NCI-H1417 (cell line): Measurements from ENCODE around the gene POLR2I.
"Not testable (repeated sequence)": the region's sequence is repeated elsewhere in the genome, so short reads cannot be mapped to it uniquely, and the experiment has no call there.

ENCODE experiments used
- DNase-seq, 3 experiments: peaks; one replicate each; lab custom pipeline; 2025; lab: John Stamatoyannopoulos, UW

POLR2I gene

DNA sequence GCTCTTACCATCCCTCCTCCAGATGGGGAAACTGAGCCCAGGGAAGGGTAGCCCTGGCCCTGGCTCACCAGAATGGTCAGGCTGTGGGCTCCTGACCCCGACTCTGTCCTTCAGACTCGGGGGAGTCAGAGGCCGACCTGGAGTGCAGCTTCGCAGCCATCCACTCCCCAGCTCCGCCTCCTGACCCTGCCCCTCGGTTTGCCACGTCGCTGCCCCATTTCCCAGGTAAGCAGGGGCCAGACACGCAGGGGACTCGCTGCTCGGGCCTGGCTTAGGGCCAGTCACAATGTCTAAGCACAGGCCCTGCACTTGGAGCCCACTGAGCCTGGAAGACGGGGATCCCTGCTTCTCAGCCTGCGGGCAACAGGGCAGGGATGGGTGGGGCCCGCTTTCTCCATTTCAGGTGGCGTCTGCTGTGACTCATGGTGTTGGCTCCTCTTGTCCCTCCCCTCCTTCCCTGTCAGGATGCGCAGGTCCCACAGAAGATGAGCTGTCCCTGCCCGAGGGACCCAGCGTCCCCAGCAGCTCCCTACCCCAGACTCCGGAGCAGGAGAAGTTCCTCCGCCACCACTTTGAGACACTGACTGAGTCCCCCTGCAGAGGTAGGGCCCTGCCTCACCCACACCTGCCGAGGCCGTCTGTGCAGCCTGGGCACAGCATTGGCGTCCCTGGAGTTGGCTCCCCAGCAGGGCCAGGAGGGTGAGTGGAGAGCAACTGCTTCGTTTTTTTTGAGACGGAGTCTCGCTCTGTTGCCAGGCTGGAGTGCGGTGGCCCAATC lies 12.9 kb downstream of the POLR2I start:
- DNase-seq = no peak

DNA sequence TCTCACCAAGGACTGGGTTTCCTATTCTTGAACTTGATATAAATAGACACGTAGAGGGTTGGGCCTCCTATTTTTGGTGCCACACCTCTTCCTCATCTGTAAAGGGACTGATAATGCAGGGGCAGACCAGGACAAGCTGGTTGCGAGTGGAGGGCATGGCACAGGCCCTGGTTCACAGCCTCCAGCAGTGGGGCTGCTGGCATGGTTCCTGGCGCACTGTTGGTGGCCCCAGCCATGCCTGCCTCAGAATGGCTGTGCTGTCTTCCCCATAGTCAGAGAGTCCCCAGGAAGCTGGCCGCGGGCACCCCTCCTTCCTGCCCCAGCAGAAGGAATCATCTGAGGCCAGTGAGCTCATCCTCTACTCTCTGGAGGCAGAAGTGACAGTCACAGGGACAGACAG lies 14.2 kb downstream of the POLR2I start:
- DNase-seq = no peak

DNA sequence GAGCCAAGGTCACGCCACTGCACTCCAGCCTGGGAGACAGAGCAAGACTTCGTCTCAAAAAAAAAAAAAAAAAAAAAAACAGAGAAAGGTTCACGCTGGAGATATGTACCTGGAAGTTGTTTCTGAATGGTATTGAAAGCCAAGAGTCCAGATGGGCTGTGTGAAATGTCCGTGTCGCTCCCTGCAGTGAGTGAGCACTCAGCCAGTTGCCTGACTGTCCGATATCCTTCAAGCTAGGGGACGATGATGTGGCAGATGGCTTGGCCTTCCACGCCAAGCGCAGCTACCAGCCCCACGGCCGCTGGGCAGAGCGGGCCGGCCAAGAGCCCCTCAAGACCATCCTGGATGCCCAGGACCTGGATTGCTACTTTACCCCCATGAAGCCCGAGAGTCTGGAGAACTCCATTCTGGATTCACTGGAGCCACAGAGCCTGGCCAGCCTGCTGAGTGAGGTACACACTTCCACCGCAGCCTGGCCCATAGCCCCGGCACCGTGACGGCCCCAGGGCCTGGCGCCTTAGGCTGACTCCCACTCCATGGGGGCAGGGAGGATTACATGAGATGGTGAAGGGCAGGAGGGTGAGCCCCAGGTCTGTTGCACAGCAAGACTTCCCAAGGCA lies 15.4 kb downstream of the POLR2I start:
- DNase-seq = no peak

DNA sequence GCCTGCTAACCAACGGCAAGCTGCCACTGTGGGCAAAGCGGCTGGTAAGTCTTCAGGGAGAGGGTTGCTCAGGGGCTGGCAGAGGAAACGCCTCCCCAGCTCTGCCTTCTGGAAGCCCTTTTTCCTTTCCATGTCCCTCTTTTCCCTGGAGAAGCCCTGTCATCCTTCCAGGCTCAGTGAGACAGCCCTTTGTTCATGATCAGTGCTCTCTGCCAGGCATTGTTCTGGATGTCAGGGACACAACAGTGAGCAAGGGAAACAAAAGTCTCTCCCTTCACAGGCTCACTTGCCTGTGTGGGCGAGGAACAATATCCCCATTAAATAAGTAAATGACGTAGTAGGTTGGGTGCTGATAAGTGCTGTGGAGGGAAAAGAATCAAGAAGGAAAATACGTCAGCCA lies 17.6 kb downstream of the POLR2I start:
- DNase-seq = no peak

DNA sequence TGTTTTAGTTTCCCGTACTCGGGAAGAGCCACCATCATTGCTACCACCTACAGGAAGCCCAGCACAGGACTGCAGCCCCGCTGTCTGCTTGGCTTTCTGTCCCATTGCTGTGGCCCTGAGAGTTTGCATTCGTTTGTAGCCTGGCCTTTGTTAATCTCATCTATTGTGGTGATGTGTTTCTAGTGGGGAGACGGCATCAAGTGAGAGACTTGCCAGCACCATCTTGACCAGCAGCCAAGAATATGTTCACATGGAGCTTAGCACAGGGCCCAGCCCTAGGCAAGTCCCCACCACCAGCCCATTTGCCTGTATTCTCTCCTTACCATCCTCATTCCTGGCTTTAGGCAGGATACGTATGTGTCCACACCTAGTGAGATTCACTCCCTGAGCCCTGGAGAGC lies 21.0 kb downstream of the POLR2I start:
- no peak for DNase-seq

DNA sequence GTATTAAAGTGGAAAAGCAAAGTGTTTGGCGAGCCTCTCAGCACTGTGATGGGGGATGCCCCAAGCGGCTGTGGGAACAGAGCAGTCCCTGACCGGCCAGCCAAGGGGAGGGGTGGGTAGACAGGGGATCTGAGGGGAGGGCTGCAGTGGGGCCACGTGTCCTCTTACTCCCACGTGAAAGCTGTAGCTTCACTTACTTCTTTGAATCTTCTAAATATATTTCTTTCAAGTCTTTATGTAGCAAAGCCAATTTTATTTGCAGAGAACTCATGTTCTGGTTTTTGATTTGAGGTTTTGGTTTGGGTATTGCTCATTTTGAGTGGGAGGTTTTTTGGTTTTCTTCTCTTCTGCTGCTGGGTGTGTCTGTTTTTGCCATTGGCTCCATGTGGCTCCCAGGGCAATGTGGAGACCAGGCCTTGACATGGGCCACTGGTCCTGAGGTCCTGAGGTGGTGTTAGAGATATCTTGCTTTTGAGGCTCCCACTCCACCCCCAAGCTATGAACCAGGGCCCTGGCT lies 21.5 kb downstream of the POLR2I start:
- DNase-seq = no peak

DNA sequence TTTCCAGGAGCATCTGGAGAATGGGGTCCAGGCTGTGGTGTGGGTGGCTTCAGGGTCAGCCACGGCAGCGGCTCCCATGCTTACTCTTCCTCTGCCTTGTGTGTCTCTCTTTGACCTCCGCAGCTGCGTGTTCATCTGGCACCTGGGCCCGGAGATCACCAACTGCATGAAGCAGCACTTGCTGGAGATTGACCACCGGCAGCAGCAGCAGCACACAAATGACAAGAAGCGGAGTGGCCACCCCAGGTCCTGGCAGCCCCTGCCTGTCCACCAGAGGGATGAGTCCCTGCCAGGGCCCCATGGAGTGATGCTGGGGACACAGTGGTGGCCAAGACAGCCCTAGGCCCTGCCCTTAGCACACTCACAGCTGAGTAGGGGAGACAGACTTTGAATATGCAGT lies 22.1 kb downstream of the POLR2I start:
- no peak for DNase-seq

DNA sequence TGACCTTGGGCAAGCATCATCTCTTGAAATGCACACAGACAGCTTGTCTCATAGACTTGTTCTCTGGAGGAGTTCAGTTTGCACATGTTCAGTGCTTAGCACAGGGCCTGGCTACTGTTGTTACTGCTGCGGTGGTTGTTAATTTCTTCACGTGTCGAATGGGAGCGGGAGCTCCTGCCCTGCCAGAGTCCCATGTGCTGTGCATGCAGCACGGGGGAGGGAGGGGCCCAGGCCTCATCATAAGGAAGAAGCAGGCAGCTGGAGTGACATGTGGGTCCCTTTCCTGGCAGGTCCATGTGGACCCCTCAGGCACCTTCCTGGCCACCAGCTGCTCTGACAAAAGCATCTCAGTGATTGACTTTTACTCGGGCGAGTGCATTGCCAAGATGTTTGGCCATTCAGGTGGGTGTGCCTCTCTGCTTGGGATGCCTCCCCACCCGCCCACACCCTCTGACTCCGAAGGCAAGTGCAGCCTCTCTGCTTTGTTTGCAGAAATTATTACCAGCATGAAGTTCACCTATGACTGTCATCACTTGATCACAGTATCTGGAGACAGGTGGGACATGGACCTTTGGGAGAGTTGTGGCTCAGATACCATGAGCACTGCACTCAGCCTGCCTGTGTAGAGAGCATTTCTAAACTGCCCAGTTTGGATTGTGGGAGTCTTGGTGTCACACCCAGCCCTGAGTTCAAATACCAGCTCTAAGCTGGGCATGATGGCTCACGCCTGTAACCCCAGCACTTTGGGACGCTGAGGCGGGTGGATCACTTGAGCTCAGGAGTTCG lies 23.6 kb downstream of the POLR2I start:
- no peak for DNase-seq

DNA sequence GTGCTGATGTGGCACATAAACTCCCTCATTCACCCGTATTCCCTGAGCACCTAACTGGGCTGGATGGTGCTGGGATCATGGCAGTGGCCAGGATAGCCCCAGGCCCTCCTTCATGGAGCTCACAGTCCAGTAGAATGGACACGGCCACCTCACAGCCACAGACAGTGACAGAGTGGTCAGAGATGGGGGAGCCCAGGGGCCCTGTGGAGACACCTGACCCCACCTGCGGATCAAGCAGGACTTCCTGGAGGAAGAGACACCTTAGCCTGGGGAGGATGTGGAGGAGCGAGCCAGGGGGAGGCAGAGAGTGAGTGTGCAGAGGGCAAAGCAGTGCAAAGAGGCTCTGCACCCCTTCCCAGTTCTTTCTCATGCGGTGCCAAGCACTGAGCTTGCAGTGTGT lies 24.8 kb downstream of the POLR2I start:
- no peak for DNase-seq

DNA sequence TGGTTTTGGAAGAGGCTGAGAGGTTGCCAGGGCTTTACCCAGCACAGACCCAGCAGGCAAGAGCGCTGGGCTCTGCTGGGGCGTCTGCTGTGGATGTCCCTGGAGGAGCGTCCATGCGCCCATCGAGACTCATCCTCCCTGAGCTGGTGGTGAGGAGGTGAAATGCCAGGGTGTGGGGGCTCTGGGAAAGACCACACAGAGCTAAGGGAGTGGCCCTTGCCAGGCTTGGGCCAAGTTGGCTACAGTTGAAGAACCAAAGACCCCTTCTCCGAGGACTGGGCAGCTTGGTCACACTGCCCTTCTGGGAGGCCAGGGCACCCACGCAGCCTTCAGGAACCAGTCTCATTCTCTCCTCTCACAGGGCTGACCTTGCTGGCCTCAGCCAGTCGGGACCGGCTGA lies 28.3 kb downstream of the POLR2I start:
- DNase-seq = no peak

DNA sequence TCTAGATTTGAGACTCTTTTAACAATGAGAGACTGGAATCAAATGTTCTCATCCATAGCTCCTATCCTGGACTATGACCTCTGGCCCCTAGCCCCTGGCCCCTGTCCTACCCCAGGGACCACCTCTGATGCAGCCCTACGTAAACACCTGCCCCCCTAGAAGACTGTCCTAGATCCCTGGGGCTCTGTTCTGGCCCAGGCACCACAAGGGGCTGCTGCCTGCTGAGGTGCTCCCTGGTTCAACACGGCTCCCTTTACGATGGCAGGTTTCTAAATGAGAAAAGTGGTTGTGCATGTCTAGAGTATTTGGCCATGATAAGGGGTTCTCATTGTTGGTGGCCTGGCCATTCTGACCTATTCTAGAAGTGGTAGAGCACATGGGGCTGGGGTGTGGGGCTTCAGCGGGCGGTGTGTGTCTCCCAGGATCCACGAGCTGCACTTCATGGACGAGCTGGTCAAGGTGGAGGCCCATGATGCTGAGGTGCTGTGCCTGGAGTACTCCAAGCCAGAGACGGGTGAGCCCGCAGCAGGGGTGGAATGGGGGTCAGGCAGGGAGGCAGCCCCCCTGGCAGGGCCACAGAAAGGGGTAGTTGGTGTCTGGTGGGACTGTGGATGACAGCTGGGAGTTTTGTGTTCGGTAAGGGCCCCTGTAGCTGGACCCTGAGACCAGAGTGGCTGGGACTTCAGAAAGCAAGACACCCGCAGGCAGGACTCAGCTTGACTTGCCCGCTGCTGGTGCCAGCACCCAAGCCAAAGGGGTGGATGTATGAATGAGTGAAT lies 30.3 kb downstream of the POLR2I start:
- no peak for DNase-seq

DNA sequence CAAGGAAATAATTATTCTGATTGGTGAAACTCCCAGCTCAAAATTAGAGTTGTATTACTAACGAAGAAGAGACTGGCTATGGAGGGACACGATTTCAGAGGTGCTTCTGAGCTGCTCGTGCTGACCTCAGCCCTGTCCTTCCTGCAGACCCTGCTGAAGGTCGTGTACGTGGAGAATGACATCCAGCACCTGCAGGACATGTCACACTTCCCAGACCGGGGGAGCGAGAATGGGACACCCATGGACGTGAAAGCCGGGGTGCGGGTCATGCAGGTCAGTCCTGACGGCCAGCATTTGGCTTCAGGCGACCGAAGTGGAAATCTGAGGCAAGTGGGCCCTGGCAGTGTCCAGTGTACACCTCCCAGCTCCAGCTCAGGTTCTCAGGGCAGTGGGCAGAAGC lies 31.8 kb downstream of the POLR2I start:
- no peak for DNase-seq

DNA sequence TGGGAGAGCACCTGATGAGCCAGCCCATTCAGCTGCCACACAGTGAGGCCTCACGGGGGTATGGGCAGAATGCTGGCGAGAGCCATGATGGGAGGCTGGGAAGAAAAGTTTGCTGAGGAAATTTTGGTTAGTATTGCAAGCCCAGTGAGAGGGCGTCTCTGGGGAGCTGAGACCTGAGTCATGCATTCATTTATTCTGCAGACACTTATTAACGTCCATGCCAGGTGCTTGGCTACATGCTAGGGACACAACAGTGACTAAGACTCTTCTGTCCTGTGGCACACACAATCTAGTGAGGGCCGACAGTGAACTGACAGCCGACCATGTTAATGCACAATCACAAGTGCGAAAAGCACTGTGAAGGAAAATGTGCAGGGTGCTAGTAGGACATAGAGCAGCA lies 32.8 kb downstream of the POLR2I start:
- DNase-seq = no peak

DNA sequence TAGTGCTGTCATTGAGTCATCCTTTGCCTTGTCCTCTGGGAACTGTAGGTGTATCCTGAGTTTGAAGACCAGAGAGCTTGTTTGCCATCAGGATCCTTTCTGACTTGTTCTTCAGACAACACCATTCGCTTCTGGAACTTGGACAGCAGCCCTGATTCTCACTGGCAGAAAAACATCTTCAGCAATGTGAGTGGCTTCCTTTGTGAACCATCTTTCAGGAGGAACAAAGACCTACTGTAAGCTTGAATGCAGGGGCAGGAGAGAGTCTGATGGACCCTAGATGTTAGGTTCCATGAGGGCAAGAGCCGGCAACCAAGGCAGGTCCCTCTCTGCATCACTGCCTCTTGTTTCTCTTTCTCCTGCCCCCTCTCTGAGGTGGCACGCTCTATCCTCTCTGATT lies 33.3 kb downstream of the POLR2I start:
- no peak for DNase-seq

DNA sequence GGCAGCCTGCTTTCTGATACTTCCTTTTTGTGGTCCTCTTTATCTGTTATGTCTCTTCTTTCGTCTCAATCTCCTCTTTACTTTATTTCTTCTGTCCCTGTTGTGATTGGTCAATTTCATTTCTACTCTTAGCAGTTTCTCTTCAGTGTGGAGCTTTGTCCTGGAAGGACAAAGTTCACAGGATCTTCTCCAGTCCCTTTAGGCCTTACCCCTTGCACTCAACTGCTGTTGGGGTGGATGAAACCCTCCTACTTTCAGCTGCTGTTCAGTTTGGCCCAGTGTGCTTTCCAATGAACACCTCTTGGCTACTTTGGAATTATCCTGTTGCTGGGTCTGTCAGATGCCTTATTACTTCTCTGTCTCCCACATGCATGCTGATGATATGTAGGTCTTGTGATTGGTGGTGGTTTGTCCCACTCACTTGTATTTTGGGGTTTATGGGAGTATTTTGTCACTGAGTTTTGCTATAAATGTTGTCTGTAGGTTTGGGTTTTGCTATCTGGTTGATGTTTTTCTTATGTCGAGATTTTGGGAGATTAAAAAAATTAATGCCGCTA lies 35.2 kb downstream of the POLR2I start:
- DNase-seq = no peak

DNA sequence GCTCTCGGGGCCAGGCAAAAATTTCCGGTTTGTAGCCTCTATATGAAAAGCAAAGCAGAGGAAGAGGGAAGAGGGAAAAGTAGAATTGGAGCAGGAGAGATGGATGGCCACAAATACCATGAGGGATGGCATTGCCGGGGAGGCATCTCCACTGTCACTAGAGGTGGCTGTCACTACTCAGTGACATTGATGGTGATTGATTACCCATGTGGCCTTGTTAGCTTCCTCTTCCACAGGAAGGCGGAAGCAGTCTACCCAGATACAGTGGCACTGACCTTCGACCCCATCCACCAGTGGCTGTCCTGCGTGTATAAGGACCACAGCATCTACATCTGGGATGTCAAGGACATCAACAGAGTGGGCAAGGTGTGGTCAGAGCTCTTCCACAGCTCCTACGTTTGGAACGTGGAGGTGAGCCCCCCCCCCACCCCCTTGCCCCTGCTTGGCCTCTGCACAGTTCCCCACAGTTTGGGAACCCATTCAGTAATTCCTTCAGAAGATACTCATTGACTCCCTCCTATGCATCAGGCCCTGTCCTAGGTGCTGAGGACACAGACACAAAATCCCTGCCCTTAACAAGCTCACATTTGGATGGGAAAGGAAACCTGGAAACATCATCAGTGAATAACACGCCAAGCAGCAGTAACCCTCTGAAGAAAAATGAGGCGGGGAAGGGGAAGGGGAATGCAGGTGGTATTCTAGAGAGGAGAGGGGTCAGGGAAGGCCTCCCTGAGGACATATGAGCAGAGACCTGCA lies 41.4 kb downstream of the POLR2I start:
- DNase-seq = no peak

DNA sequence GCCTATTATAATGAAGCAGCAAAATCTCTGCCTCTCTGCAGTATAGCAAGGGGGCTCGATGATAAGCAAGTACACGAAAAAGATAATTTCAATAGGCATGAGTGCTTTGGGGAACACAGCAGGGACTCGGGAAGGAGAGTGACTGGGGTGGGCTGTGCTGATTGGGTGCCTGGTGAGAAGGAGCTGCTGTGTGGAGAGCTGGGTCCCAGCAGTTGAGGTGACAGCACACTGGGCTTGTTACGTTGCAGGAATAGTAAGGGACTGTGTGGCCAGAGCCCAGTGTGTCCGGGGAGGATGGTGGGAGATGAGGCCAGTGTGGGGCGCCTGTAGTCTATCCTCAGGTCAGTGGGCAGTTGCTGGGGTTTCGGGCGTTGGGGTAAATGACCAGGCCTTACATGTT lies 42.6 kb downstream of the POLR2I start:
- DNase-seq = no peak

DNA sequence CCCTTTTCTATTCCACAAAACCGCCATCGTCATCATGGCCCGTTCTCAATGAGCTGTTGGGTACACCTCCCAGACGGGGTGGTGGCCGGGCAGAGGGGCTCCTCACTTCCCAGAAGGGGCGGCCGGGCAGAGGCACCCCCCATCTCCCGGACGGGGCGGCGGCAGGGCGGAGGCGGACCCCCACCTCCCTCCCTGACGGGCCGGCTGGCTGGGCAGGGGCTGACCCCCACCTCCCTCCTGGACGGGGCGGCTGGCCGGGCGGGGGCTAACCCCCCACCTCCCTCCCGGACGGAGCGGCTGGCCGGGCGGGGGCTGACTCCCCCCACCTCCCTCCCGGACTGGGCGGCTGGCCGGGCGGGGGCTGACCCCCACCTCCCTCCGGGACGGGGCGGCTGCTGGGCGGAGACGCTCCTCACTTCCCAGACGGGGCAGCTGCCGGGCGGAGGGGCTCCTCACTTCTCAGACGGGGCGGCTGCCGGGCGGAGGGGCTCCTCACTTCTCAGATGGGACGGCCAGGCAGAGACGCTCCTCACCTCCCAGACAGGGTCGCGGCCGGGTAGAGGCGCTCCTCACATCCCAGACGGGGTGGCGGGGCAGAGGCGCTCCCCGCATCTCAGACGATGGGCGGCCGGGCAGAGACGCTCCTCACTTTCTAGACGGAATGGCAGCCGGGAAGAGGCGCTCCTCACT lies 45.7 kb downstream of the POLR2I start:
- not testable (repeated sequence) for DNase-seq

DNA sequence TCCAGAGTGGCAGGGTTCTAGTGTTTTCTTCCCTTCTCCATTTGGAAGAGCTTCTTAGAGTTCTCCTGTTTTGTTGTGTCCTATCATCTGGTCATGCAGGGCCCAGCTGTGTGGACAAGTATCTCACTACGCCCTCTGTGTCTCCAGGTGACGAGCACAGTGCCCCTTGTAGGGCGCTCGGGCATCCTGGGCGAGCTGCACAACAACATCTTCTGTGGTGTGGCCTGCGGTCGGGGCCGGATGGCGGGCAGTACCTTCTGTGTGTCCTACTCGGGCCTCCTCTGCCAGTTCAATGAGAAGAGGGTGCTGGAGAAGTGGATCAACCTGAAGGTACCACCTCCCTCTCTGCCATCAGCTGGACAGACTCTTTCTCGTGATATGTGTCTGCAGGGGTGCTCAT lies 47.0 kb downstream of the POLR2I start:
- DNase-seq = no peak

DNA sequence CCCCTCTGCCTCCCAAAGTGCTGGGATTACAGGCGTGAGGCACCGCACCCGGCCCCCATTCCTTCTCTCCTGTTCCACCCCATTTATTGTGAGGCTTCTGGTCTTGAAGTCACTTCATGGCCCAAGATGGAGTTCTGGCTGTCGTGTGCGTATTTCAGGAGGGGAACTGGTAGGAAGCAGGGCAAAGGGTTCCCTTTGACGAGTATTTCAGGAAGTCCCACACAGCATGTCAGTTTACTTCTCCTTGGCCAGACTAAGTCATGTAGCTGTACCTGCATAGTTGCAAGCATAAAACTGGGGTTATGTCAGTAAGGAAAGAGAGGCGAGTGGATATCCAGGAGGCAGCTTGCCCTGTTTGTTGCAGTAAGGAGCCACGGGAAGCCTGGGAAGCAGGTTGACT lies 49.8 kb downstream of the POLR2I start:
- DNase-seq = no peak
